GM21529 (cell line): ENCODE data around the gene HPSE2.

Experiments used
- ATAC-seq: cut with Tn5 transposase; IDR thresholded peaks from one replicate; pipeline ENCODE4 v1.9.1; 2021; ENCODE audit not compliant: unreplicated experiment

HPSE2 gene

DNA sequence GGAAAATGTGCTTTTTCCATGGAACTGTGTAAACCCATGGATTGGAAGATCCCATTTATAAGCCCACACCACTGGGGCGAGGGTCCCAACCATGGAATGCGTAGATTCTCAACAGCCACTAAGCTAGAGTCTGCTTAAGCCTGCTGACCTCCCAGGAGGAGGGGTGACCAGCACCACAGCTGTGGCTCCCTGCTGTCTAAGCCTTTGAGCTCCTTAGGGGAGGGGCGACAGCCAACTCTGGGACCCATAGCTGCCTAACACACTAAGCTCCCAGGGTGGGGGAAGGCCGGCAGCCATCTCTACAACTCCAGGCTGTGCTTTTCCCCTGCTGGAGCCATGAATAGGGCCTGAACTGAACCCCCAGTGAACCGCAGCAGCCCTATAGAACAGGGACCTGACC lies 539.1 kb downstream of the HPSE2 start:
- no peak for ATAC-seq

DNA sequence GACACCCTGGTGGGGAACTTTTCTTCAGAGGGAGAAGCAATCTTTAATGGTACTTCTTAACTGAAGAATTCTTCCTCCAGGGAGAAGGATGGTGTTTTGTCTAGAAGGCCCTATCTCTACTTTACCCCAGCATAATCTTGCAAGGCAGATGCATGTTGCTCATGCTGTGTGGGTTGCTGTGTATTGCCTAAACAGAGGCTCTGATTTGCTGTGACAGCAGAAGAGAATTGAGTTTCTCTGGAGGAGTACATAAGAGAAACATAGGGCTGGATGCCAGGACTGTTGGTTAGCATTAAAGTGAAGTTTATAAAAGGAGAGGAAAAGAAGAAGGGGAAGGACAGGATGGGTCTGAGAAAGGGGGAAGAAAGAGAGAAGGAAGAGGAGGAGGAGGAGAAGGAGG lies 540.8 kb downstream of the HPSE2 start:
- no peak for ATAC-seq

DNA sequence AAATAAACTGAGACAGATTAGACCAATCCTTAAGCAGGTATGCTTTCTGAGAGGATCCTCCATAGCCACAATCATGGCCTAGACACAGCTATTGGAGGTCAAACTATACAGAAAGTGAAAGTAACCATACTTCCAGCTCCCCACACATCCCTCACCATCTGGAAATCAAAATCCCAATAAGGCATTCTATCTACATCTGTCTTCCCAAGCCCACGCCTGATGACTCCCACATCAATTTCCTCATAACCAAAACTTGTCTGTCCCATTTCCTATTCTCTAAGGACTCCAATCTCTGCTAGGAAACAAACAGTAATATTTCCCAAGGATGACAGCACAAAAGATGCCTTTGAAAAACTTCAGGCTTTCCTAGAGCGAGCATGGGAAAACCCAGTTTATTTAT lies 541.6 kb downstream of the HPSE2 start:
- ATAC-seq, result no peak

DNA sequence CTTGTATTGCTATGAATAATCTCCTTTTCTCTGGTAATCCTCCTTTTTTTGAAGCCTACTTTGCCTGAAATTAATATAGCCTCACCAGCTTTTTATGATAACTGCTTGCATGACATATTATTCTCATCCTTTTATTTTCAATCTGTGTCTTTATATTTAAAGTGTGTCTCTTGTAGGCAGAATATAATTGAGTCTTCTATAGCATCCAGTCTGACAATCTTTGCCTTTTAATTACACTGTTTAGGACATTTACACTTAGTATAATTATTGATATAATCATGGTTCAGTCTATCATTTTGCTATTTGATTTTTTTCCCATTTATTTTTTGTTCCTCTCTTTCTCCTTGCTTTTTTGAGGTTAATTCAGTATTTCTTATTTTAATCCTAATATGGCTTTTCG lies 548.0 kb downstream of the HPSE2 start:
- ATAC-seq, result no peak

DNA sequence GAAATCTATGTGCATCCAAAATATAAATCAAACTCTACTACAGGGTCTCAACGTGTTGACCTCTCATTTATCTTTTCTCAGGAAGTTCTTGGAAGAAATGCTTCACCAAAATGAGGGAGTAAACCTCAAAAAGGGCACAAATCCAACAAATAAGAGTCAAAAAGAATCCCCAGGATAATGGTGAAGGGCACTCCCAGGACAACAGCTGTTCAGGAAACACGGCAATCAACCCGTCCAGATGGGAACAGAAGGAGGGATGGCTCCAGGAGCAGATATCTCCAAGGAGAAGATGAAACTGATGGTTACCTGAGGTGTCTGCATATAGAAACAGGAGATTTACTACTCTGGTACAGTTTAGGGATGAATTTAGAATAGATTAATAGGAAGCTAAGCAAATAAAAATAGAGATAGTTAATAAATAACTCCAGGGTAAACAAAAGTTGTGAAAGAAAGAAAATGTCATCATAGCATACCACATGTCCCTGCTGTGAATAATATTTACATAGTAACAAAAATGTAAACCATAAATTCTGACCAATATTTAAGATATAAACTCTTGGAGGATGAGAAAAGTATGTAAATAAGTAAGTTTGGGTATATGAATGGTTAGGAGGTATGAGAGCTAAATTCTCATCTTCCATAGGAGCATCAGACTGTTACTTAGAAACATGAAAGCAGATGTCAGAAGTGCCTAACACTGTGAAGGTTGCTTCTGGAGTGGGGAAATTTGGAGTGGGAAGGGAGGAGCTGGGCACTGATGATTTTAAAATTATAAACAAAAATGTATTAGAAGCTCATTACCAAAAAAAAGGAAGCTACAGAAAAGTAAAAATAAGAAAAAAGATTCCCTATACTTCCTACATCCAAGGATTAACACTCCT lies 551.4 kb downstream of the HPSE2 start:
- no peak for ATAC-seq

DNA sequence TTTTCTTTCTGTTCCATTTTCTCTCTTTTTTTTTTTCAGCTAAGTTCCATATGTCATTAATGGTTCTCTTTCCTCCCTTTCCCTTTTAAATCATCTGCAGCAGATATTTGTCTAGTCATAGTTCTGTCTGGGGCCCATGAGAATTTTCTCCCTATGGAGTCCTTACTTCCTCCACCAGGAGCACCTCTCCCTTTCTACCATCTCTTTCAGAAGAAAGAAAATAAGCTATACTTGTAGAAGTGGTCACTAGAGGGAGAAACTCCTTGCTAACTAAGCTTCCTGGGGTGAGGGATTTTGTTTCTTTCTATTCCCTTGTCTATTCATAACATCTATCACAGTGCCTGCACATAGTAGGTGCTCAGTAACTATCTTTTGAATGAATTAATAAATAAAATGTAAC lies 558.8 kb downstream of the HPSE2 start:
- no peak for ATAC-seq

DNA sequence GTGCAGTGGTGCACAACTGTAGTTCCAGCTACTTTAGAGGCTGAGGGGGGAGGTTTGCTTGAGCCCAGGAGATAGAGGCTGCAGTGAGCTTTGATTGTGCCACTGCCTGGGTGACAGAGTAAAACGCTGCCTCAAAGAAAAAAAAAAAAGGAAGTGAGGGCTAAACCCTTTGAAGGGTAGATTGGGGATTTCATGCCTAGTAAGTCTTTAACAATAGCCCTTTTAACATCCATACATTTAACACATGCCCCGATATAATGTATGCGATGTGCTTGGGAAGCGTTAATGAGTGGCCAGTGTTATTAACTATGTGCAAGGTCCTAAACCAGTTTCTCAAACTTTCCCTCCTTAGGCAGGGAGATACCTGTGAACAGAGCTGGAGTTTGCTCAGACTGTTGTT lies 559.8 kb downstream of the HPSE2 start:
- ATAC-seq, result no peak

DNA sequence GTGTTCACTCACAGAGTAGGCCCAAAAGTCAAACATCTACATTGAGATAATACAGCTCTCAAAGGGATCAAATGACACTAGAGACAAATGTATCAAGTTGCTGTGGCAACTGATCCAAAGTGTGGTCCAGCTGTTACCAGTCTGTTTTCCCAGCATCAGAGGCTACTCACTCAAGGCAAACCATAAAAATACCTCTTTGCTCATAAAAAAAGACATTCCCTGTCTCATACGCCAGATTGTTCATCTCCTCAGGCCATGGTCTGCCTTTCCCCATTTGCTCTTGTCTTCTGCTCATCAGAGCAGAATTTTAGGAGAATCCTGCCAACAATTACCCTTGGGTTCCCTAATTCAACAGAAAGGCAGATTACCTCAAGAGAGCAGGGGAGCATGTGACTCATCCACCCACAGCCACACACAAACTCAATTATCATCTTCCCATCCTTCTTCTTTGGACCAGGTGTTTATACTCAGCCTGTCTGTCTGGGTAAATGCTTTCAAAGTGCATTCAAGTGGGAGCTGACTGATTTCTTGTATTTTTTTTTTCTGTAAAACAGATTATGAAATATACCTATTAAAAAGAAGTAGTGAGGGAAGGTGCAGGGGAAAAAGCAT lies 562.4 kb downstream of the HPSE2 start:
- no peak for ATAC-seq

DNA sequence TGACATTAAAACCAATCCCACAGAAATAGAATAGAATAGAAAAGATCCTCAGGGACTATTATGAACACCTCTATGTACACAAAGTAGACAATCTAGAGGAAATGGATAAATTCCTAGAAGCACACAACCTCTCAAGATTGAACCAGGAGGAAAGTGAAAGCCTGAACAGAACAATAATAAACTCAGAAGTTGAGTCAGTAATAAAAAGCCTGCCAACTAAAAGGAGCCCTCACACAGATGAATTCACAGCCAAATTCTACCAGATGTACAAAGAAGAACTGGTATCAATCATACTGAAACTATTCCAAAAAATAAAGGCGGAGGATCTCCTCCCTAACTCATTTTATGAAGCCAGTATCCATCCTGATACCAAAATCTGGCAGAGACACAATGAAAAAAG lies 568.6 kb downstream of the HPSE2 start:
- ATAC-seq, result no peak

DNA sequence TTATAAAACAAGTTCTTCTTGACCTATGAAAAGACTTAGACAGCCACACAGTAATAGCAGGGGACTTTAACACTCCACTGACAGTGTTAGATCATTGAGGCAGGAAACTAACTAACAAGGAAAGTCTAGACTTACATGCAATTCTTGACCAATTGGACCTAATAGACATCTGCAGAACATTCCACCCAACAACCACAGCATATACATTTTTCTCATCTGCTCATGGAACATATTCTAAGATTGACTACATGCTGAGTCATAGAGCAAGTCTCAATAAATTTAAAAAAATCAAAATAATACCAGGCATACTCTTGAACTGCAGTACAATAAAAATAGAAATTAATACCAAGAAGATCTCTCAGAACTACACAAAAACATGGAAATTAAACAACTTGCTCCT lies 569.4 kb downstream of the HPSE2 start:
- no peak for ATAC-seq

DNA sequence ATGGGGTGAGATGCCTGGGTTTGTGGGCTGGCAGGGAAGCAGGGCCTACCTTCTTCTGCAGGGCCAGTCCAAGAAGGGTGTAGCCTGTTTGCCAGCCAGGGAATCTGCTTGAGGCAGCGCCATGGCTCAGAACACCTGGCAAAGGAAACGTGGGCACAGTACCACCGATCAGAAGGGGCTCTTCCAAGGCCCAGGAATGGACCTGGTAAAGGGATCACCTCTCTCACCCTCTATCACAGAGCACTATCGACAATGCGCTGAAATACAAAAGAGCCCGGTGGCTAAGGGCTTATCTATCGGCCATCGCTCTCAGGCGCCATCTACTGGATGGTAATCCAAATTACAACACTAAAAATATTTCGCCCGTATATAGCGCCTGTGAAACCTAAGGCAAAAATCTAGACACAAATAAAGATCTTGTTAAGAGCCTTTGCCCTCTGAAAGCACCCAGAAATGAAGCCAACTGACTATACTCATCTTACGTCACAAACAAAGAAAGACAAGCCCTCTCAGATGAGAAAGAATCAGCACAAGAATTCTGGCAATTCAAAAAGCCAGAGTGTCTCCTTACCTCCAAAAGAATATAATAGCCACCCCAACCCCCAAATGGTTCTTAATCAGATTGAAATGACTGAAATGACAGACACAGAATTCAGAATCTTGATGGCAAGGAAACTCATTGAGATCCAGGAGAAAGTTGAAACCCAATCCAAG lies 571.2 kb downstream of the HPSE2 start:
- peak; percentile 82 for ATAC-seq

DNA sequence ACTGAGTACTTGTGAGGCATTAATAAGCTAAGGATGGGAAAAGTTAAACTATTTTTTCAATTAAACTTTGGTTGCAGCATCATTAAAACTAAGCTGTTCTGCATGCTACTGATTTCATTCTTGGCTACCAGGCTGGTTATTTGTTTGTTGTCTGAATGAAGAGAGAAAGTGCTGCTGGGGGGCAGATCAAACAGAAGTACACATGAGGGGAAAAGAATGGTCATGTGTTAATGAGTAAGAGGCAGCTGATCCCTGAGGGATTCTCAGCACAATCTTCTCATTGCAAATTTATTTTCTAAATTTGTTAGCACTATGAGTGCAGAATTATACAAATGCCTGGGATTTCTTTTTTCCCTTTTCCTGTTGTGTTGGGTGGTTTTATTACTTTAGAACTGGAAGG lies 575.7 kb downstream of the HPSE2 start:
- ATAC-seq, result no peak

DNA sequence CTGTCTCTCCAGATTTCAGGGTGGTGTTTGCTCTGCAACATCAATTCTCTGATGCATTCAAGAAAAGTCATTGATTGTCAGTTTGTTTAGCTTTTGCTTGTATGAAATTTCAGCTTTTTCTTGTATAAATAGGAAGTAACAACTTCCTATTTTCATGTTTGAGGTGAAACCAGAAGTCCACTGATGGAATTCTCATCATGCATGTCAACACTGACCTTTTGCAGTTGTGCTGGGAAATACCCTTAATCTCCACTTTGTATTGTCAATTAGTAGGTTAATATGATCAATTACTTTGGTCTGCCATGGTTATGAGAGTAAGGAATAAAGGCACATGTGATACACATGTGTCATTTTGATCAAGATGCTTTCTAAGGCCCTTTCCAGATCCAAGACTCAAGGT lies 580.2 kb downstream of the HPSE2 start:
- ATAC-seq, result no peak

DNA sequence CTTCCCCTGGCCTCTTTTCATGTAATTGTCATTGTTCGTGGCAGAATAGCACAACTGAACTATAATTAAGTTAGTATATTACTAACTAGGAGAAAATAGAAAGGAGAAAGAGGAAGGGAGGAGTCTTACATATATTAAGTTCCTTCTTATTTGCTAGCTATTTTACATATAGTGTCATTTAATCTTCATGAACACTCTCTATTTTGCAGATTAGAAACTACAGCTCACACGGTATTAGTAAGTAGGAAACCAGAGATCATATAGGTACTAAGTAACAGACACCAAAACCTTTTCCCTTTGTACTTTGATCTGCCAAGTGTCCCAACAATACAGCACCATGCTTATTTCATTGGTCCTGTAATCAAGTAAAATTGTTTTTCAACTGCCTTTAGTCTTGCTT lies 586.5 kb downstream of the HPSE2 start:
- ATAC-seq, result no peak

DNA sequence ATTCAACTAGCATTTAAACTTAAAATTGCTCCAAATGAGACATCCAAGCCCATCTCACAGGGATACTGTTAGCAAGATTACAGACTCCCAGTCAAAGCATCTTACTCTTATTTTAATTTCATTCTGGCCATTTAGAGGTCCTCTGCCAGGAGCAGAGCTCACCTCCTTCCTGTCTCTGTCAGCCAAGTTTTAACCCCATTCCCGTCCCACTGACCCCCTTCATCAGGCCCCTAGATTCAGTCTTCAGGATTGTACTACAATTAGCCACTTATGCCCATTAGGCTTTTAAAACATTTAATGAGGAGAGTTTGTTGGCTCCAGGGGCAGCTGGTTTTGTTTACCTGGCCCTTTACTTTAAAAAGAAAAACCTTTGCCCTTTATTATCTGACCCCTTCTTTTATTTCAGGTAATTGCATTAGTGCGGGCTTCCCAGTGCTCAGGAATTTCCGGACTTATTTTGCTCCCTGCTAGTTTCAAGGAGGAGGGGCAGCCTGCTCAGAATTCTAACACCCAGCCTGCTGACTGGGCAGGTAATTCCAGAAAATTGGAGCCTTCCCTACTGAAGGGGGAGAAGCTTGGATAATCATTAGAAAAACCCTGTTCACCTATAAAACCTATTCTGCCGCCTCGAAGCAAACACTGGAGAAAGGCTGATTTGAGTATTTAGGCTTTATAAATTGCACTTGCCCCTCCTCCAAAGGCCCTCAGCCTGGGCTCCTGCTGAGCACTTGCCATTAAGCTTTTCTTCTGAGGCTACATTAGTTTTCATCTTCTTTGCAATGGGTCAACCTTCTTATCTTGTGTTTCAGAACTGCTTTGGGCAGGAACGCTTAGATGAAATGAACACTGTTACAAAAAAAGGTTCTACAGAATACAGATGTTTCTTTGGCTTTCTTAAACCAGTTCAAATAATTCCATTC lies 588.4 kb downstream of the HPSE2 start:
- no peak for ATAC-seq

DNA sequence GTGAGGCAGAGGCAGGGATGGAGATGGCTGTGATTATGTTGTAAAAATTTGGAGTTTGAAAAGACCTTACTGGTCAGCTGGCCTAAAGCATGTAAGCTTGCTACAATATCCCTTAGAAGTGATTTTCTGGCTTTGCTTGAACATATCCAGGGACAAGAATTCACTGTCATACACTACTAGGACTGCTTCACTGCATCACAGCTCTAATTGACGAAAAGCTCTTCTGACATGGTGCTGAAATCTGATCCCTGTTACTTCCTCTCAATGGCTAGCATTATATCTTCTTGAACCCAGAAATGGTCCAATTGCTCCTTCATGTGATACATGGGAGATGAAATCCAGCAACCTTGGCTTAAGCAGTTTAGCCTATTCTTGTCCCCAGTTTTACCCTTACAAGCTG lies 591.2 kb downstream of the HPSE2 start:
- ATAC-seq, result no peak

DNA sequence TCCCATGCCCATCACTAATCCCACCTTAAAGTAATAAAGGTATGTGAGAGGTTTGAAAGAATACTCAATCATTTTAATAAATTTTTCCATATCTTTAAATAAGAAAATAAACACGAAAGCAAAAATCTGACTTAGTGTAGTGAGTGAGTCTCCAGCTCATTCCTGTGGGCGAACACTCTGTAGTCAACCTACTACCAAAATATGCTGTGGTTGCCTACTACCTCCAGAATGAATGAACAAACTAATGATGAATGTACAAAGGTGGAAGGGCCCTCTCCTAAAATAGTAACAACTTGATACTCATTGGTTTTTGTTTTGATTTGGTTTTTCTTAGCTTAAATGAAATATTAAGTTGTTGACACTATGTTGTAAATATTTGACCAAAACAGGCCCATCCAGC lies 593.4 kb downstream of the HPSE2 start:
- no peak for ATAC-seq

DNA sequence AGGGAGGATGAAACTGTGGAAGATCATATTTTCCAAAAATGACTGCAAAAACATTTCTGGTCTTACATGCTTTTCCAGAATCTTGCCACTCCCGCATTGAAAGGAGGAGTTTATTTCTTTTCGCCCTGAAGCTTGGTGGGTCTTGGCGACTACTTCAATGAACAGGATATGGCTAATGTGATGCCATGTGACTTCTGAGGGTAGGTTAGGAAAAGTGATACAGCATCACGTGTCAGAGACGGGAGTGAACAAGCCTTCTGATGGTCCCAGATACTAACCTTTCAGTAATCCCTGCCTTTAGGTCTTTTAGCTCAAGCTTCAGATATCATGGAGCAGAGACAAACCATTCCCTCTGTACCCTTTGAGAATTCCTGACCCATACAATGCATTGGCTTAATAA lies 596.7 kb downstream of the HPSE2 start:
- ATAC-seq, result no peak

DNA sequence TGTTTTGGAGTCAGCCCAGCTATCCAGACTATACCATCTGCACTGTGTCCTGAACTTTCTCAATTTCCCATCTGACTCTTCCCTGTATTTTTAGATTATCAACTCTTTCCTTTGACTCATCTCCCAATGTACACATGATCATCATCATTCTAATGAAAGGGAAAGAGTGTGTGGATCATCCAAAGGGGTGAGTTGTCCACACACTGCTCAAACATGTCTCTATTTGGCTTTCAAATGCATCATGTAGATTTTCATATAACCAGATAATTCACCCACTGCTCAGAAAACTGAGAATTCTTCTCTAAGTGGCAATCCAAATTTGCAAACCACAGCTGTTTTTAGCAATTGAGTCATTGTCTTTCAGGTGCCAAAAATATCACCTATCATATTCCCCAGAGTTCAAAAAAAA lies 598.7 kb downstream of the HPSE2 start:
- no peak for ATAC-seq

DNA sequence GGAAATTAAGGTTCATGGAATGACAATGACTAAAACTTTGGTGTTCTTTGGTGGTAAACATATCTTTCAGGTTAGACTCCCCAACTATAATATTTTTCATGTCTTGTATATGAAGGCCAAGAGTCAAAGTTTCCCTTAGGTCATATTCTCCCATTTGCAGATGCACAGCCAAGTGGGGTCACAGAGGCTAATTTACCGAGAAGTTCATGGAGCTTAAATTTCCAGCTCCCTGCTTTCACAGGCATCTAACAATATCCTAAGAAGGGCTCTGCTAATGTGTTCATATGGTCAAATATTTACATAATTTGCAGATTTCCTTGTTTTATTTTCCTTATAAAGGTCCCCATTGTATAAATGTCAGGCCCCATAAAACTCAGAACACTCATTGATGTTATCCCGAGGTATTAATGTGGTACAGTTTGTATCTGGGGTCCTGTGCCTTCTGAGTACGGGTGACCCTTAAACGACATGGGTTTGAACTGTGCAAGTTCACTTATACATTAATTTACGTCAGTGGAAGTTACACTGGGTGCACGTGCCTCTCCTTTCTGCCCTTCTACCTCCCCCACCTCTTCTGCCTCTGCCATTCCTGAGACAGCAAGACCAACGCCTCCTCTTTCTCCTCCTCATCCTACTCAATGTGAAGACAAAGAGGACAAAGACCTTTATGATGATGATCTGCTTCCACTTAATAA lies 603.0 kb downstream of the HPSE2 start:
- no peak for ATAC-seq
